A549 (cell line): ENCODE measurements around the gene M6PR. TPM values are rescaled to one million over a fixed set of nuclear protein-coding genes. Genes with fewer than 3 reads are reported as not detected.

ENCODE experiments used
- ATAC-seq, 2 experiments: fragments of 200-7000 bp in 1 of 2; fragments of >200 bp in 1 of 2; cut with Nextera tagmentation in 1 of 2; cut with Tn5 transposase in 1 of 2; 3 replicates each; pipeline versions ENCODE4 v1.8.0 to v1.9.1; 2018 to 2020; ENCODE audit warnings: mild to moderate bottlenecking in 1 of 2, moderate library complexity in 1 of 2
- CTCF ChIA-PET: fragments of 300-600 bp; sonication (Branson Sonifier 250); formaldehyde crosslinking; extraction: SDS; loops from one replicate; lab custom pipeline; 2021; ENCODE audit warnings: antibody characterized with exemption, inconsistent platforms; lab: Yijun Ruan, JAX
- POLR2A ChIA-PET: fragments of 350-600 bp; formaldehyde crosslinking; extraction: SDS; loops from one replicate; lab custom pipeline; 2021; ENCODE audit warnings: antibody characterized with exemption, inconsistent platforms; lab: Yijun Ruan, JAX
- DNase-seq, 2 experiments: peaks; one replicate each; pipeline versions ENCODE4 v3.0.0 to v3.0.0-alpha.2; 2011 to 2016; ENCODE audit warnings: low read depth in 1 of 2, low spot score in 1 of 2
- FAIRE-seq: peaks from 2 replicates; lab custom pipeline; 2011; peaks lifted over from hg19 to GRCh38; lab: Jason Lieb, UNC
- H3K27ac ChIP-seq, 2 experiments: fragments of >200 bp; sonication (Bioruptor Twin); formaldehyde crosslinking; 3 replicates each; pipeline ENCODE4 v1.5.1; 2016 to 2017
- H3K4me1 ChIP-seq: fragments of >200 bp; sonication (Bioruptor Twin); formaldehyde crosslinking; 3 replicates; pipeline ENCODE4 v1.6.1; 2016
- H3K4me2 ChIP-seq: fragments of >200 bp; sonication (Bioruptor Twin); formaldehyde crosslinking; 3 replicates; pipeline ENCODE4 v1.6.1; 2016
- H3K4me3 ChIP-seq: fragments of >200 bp; sonication (Bioruptor Twin); formaldehyde crosslinking; 3 replicates; pipeline ENCODE4 v1.5.1; 2016
- H3K9me3 ChIP-seq: fragments of >200 bp; sonication (Bioruptor Twin); formaldehyde crosslinking; 3 replicates; pipeline ENCODE4 v1.6.1; 2016
- ATOH8 ChIP-seq: fragments of 250-450 bp; sonication (Bioruptor Pico); IDR thresholded peaks from 2 replicates; pipeline ENCODE4 v1.5.0; 2020; ENCODE audit warnings: low read depth, mild to moderate bottlenecking, moderate library complexity
- BHLHE40 ChIP-seq: IDR thresholded peaks from 2 replicates; pipeline ENCODE4 v1.6.1; 2012; ENCODE audit warnings: low read depth, low read length, inconsistent platforms
- CEBPB ChIP-seq, 2 experiments: fragments of >200 bp in 1 of 2; sonication (Bioruptor Twin) in 1 of 2; formaldehyde crosslinking in 1 of 2; IDR thresholded peaks; 2 replicates each; pipeline ENCODE4 v1.6.1; 2012 to 2016
- CHD2 ChIP-seq: fragments of 150-350 bp; IDR thresholded peaks from 2 replicates; pipeline ENCODE4 v1.6.1; 2014; ENCODE audit warnings: low read length; ENCODE audit not compliant: partially characterized antibody
- CTCF ChIP-seq: fragments of >200 bp; sonication (Bioruptor Twin); formaldehyde crosslinking; IDR thresholded peaks from 3 replicates; pipeline ENCODE4 v1.5.1; 2016
- E2F6 ChIP-seq: IDR thresholded peaks from 2 replicates; pipeline ENCODE4 v1.6.1; 2012; ENCODE audit warnings: low read depth, borderline replicate concordance
- ESRRA ChIP-seq: fragments of 150-350 bp; IDR thresholded peaks from 2 replicates; pipeline ENCODE4 v1.6.1; 2014; ENCODE audit warnings: mild to moderate bottlenecking, low read length, borderline replicate concordance
- FOXS1 ChIP-seq: fragments of 250-450 bp; sonication (Bioruptor Pico); IDR thresholded peaks from 2 replicates; pipeline ENCODE4 v1.5.0; 2020; ENCODE audit warnings: mild to moderate bottlenecking, moderate library complexity
- HEYL ChIP-seq: fragments of 250-450 bp; sonication (Bioruptor Pico); IDR thresholded peaks from 2 replicates; pipeline ENCODE4 v1.8.0; 2021; ENCODE audit warnings: mild to moderate bottlenecking, moderate library complexity
- HMGXB4 ChIP-seq: fragments of 250-450 bp; sonication (Bioruptor Pico); IDR thresholded peaks from 2 replicates; pipeline ENCODE4 v1.5.0; 2021; ENCODE audit warnings: mild to moderate bottlenecking, moderate library complexity, borderline replicate concordance
- HOXA7 ChIP-seq: fragments of 250-450 bp; sonication (Bioruptor Pico); IDR thresholded peaks from 2 replicates; pipeline ENCODE4 v1.5.0; 2020; ENCODE audit warnings: mild to moderate bottlenecking, moderate library complexity
- HOXB5 ChIP-seq: fragments of 250-450 bp; sonication (Bioruptor Pico); IDR thresholded peaks from 2 replicates; pipeline ENCODE4 v1.5.0; 2020; ENCODE audit warnings: mild to moderate bottlenecking, moderate library complexity
- JUN ChIP-seq, 2 experiments: fragments of >200 bp; sonication (Bioruptor Twin); formaldehyde crosslinking; IDR thresholded peaks; 2 replicates in 1 of 2; 3 replicates in 1 of 2; pipeline ENCODE4 v1.6.1; 2016 to 2017
- KDM1A ChIP-seq: fragments of 200-600 bp; sonication (generic); IDR thresholded peaks from 2 replicates; pipeline ENCODE4 v1.6.1; 2016; ENCODE audit warnings: low read depth, mild to moderate bottlenecking
- MYC ChIP-seq: IDR thresholded peaks from 2 replicates; pipeline ENCODE4 v1.6.1; 2012; ENCODE audit warnings: mild to moderate bottlenecking, inconsistent platforms, low read length, improper control_type of control experiment, borderline replicate concordance
- NR3C1 ChIP-seq: fragments of >200 bp; sonication (Bioruptor Twin); formaldehyde crosslinking; IDR thresholded peaks from 3 replicates; pipeline ENCODE4 v1.6.1; 2017
- PBX3 ChIP-seq: IDR thresholded peaks from 2 replicates; pipeline ENCODE4 v1.6.1; 2012
- POLR2A ChIP-seq: IDR thresholded peaks from 2 replicates; pipeline ENCODE4 v1.6.1; 2012; ENCODE audit warnings: mild to moderate bottlenecking, low read length
- RARB ChIP-seq: fragments of 250-450 bp; sonication (Bioruptor Pico); IDR thresholded peaks from 2 replicates; pipeline ENCODE4 v1.8.0; 2021; ENCODE audit warnings: mild to moderate bottlenecking, moderate library complexity
- RCOR1 ChIP-seq: fragments of 150-350 bp; IDR thresholded peaks from 2 replicates; pipeline ENCODE4 v1.6.1; 2014; ENCODE audit warnings: antibody characterized with exemption, low read length, low read depth
- RFX5 ChIP-seq: fragments of 450-650 bp; IDR thresholded peaks from 2 replicates; pipeline ENCODE4 v1.7.1; 2014; ENCODE audit warnings: antibody characterized with exemption, mild to moderate bottlenecking, moderate library complexity
- SMC3 ChIP-seq: fragments of >200 bp; sonication (Bioruptor Twin); formaldehyde crosslinking; IDR thresholded peaks from 3 replicates; pipeline ENCODE4 v1.6.1; 2018; ENCODE audit warnings: inconsistent platforms
- SREBF2 ChIP-seq: fragments of 450-650 bp; IDR thresholded peaks from 2 replicates; pipeline ENCODE4 v1.6.1; 2014; ENCODE audit warnings: mild to moderate bottlenecking, moderate library complexity
- ZSCAN20 ChIP-seq: fragments of 250-450 bp; sonication (Bioruptor Pico); IDR thresholded peaks from 2 replicates; pipeline ENCODE4 v1.8.0; 2022; ENCODE audit warnings: mild to moderate bottlenecking, moderate library complexity
- WGBS: methylation state at CpG from one replicate; pipeline ENCODE4 v1.1.6; 2017; ENCODE audit errors: missing lambda C conversion rate; 5-methylcytosine and 5-hydroxymethylcytosine counted together
- polyA plus RNA-seq, 4 experiments: library from polyadenylated mRNA; depleted of rRNA in 3 of 4; stranded (reverse); fragments of >200 nt; fragmentation: RNase III in 1 of 4; extraction: RNeasy Plus Mini Kit Qiagen cat#74134 plus additional on column Dnase treatment in 1 of 4; gene quantifications; 2 replicates in 3 of 4; 3 replicates in 1 of 4; pipeline ENCODE4 v1.2.3, GENCODE V29; 2011 to 2017

The M6PR gene
- polyA plus RNA-seq, 2 of the 4 experiments (the other 2 are of a cell fraction) = 162 to 187 TPM

- TF ChIP-seq HMGXB4 (CRISPR knock-in tag) (no peak), RCOR1 (no peak), CEBPB (IDR thresholded peaks at IDR 0.05) (no peak), MYC (no peak), SREBF2 (no peak)
- TF ChIP-seq, all 56 proteins: peak for 0
Measured at GRCh38 chr12:8947737-8948136, 1.7 kb downstream of the M6PR start (continued).

GRCh38 chr12:8946733-8947132, 2.7 kb downstream of the M6PR start:
- H3K4me2 ChIP-seq = no peak overlapping the region
- TF ChIP-seq ZSCAN20 (CRISPR knock-in tag) = no peak
- no peak for TF ChIP-seq PBX3
- TF ChIP-seq POLR2A = no peak
- TF ChIP-seq HOXA7 = no peak
- no peak for TF ChIP-seq RFX5
- no peak for TF ChIP-seq KDM1A
- no peak for TF ChIP-seq ATOH8 (CRISPR knock-in tag)
- no peak for TF ChIP-seq CTCF
- no peak for TF ChIP-seq E2F6
- no peak for TF ChIP-seq BHLHE40
- TF ChIP-seq SMC3 = no peak
- TF ChIP-seq ESRRA = no peak
- no peak for TF ChIP-seq NR3C1
- TF ChIP-seq FOXS1 = no peak
- no peak for TF ChIP-seq JUN (IDR thresholded peaks at IDR 0.05)
- no peak for TF ChIP-seq RCOR1
- DNase-seq (no peak), FAIRE-seq (no peak), ATAC-seq (no peak)
- ChIA-PET CTCF (interaction anchor here (0.6 to 1.1 kb wide), 2 partner anchors 48 to 56 kb away, joined by 3 read pairs; no protein-coding TSS in a partner anchor), POLR2A (no interaction called here)
- WGBS = 100% methylated on average over 1 of the region's 1 CpG
- H3K4me3 ChIP-seq = no peak overlapping the region
- H3K4me1 ChIP-seq = peaks cover 19% of the 10 kb centered on the region
- no peaks in the 10 kb centered on the region for H3K9me3 ChIP-seq
- no peak overlapping the region for H3K27ac ChIP-seq

- POLR2A ChIA-PET = no interaction called here
Measured at GRCh38 chr12:8943565-8944186, 5.8 kb downstream of the M6PR start.

More at GRCh38 chr12:8943565-8944186, 5.8 kb downstream of the M6PR start:
- no peak for FAIRE-seq
- CTCF ChIA-PET = interaction anchor here (0.7 kb wide), 1 partner anchor 54 kb away, joined by 3 read pairs; no protein-coding TSS in a partner anchor
- TF ChIP-seq HEYL (CRISPR knock-in tag) (no peak), SMC3 (no peak), CHD2 (no peak), RARB (CRISPR knock-in tag) (no peak), HMGXB4 (CRISPR knock-in tag) (no peak), CEBPB (IDR thresholded peaks at IDR 0.05) (peak; percentile 62 to 67; a peak in 3 of 4 replicates), HOXB5 (CRISPR knock-in tag) (no peak)
- TF ChIP-seq, all 56 proteins: peak for 1
- no peak for DNase-seq
- H3K27ac ChIP-seq = no peak overlapping the region
- H3K4me2 ChIP-seq = no peak overlapping the region
- H3K9me3 ChIP-seq = no peaks in the 10 kb centered on the region
- H3K4me3 ChIP-seq = no peak overlapping the region
- WGBS = 94% methylated on average over 10 of the region's 10 CpGs
- ATAC-seq = no peak
- peaks cover 14% of the 10 kb centered on the region for H3K4me1 ChIP-seq
